H1 (cell line): ENCODE data around the gene POLE.

Source experiments
- CTCF ChIP-seq, 3 experiments: IDR thresholded peaks; 1 replicate in 2 of 3; 2 replicates in 1 of 3; pipeline versions ENCODE4 v1.5.1 to v1.6.1; 2011; ENCODE audit warnings: low read length in 3 of 3, mild to moderate bottlenecking in 3 of 3, inconsistent platforms in 2 of 3, low read depth in 1 of 3, moderate library complexity in 1 of 3; ENCODE audit not compliant: insufficient read depth in 1 of 3; ENCODE audit errors: control extremely low read depth in 1 of 3
- E2F6 ChIP-seq: IDR thresholded peaks from 2 replicates; pipeline ENCODE4 v1.6.1; 2012; ENCODE audit warnings: inconsistent platforms
- POLR2AphosphoS5 ChIP-seq: IDR thresholded peaks from 2 replicates; pipeline ENCODE4 v1.6.1; 2011; ENCODE audit warnings: low read depth, low read length
- SIN3A ChIP-seq, 2 experiments: IDR thresholded peaks in 1 of 2; conservative IDR thresholded peaks in 1 of 2; 2 replicates each; pipeline ENCODE4 v1.6.1; 2011 to 2012; ENCODE audit warnings: low read length in 2 of 2, improper control_type of control experiment in 1 of 2, low read depth in 1 of 2, mild to moderate bottlenecking in 1 of 2

GRCh38 chr12:132624186-132624855, 62.8 kb downstream of the POLE start:
- TF ChIP-seq POLR2AphosphoS5 (no peak), CTCF (IDR thresholded peaks at IDR 0.05; ENCODE audit: control extremely low read depth in 1 of 3, insufficient read depth in 1 of 3, low read depth in 1 of 3, low read length in 3 of 3) (no peak), SIN3A (conservative IDR thresholded peaks at IDR 0.05 in 1 of 2, IDR thresholded peaks at IDR 0.05 in 1 of 2; ENCODE audit: low read depth in 1 of 2, low read length in 2 of 2) (no peak), E2F6 (no peak)
